Neural progenitor cell (in vitro differentiated cells): ENCODE results near the gene SMARCAD1. TPM values are rescaled to one million over a fixed set of nuclear protein-coding genes. Genes with fewer than 3 reads are reported as not detected.

Experiments
- DNase-seq: peaks from one replicate; pipeline ENCODE4 v3.0.0-alpha.2; 2016; ENCODE audit warnings: low spot score
- H2AFZ ChIP-seq: fragments of 200-600 bp; sonication (generic); replicated peaks from 2 replicates; pipeline ENCODE4 v1.6.1; 2016; ENCODE audit warnings: antibody characterized with exemption
- H3F3A ChIP-seq: fragments of 200-600 bp; sonication (generic); 2 replicates; pipeline ENCODE4 v1.6.1; 2016; ENCODE audit warnings: antibody characterized with exemption, low read depth
- H3K27ac ChIP-seq: fragments of 200-600 bp; sonication (generic); 2 replicates; pipeline ENCODE4 v1.5.1; 2016; ENCODE audit warnings: mild to moderate bottlenecking
- H3K27me3 ChIP-seq: fragments of 200-600 bp; sonication (generic); 2 replicates; pipeline ENCODE4 v1.6.1; 2016; ENCODE audit warnings: mild to moderate bottlenecking, moderate library complexity
- H3K36me3 ChIP-seq: fragments of 200-600 bp; sonication (generic); 2 replicates; pipeline ENCODE4 v1.5.1; 2016
- H3K4me1 ChIP-seq: fragments of 200-600 bp; sonication (generic); 2 replicates; pipeline ENCODE4 v1.6.1; 2016; ENCODE audit warnings: mixed run types
- H3K4me2 ChIP-seq: fragments of 200-600 bp; sonication (generic); 2 replicates; pipeline ENCODE4 v1.6.1; 2016
- H3K4me3 ChIP-seq: fragments of 200-600 bp; sonication (generic); 2 replicates; pipeline ENCODE4 v1.5.1; 2016
- H3K79me2 ChIP-seq: fragments of 200-600 bp; sonication (generic); 2 replicates; pipeline ENCODE4 v1.6.1; 2016; ENCODE audit warnings: low read depth
- H3K9ac ChIP-seq: fragments of 200-600 bp; sonication (generic); 2 replicates; pipeline ENCODE4 v1.6.1; 2016
- H3K9me3 ChIP-seq: fragments of 200-600 bp; sonication (generic); 2 replicates; pipeline ENCODE4 v1.5.1; 2016; ENCODE audit warnings: low read depth
- H4K20me1 ChIP-seq: fragments of 200-600 bp; sonication (generic); 2 replicates; pipeline ENCODE4 v1.6.1; 2016; ENCODE audit warnings: low read depth
- H3K27ac Mint-ChIP-seq: 3 replicates; pipeline ENCODE4 v1.8.0; 2021; ENCODE audit warnings: mixed read lengths
- H3K27me3 Mint-ChIP-seq: 2 replicates; pipeline ENCODE4 v1.8.0; 2022; ENCODE audit warnings: low read depth, mild to moderate bottlenecking, inconsistent platforms, moderate library complexity, mixed read lengths; ENCODE audit not compliant: insufficient read depth
- H3K36me3 Mint-ChIP-seq: 3 replicates; pipeline ENCODE4 v1.8.0; 2021; ENCODE audit warnings: mixed read lengths
- H3K4me1 Mint-ChIP-seq: 3 replicates; pipeline ENCODE4 v1.8.0; 2021; ENCODE audit warnings: mixed read lengths
- H3K4me3 Mint-ChIP-seq: 3 replicates; pipeline ENCODE4 v1.8.0; 2021; ENCODE audit warnings: mild to moderate bottlenecking, moderate library complexity, mixed read lengths
- H3K9me3 Mint-ChIP-seq: 3 replicates; pipeline ENCODE4 v1.8.0; 2020; ENCODE audit warnings: mixed read lengths
- EZH2 ChIP-seq: fragments of 200-600 bp; sonication (generic); IDR thresholded peaks from 2 replicates; pipeline ENCODE4 v1.6.1; 2017; ENCODE audit warnings: antibody characterized with exemption, mild to moderate bottlenecking, moderate library complexity
- EZH2phosphoT487 ChIP-seq: fragments of 200-600 bp; sonication (generic); IDR thresholded peaks from 2 replicates; pipeline ENCODE4 v1.6.1; 2017; ENCODE audit warnings: antibody characterized with exemption
- total RNA-seq: library from RNA; depleted of rRNA; stranded (reverse); fragments of >200 nt; gene quantifications from 2 replicates; pipeline ENCODE4 v1.2.3, GENCODE V29; 2015; ENCODE audit warnings: low replicate concordance
- TF ChIP-seq, protein P1 (sequence below): fragments of 200-600 bp; sonication (generic); IDR thresholded peaks from 2 replicates; pipeline ENCODE4 v1.5.1; 2017; ENCODE audit warnings: antibody characterized with exemption, mild to moderate bottlenecking

Gene SMARCAD1
- total RNA-seq, 1 donor from 2014 or later, result 115 TPM

GRCh38 chr4:94278781-94279180, 71.1 kb downstream of the SMARCAD1 start:
- H2AFZ ChIP-seq, result no peak overlapping the region
- no peaks in the 10 kb centered on the region for H3K4me1 Mint-ChIP-seq
- no peak overlapping the region for H3K27ac ChIP-seq
- TF ChIP-seq EZH2, result no peak
- TF ChIP-seq EZH2phosphoT487, result no peak
- TF ChIP-seq, protein P1, sequence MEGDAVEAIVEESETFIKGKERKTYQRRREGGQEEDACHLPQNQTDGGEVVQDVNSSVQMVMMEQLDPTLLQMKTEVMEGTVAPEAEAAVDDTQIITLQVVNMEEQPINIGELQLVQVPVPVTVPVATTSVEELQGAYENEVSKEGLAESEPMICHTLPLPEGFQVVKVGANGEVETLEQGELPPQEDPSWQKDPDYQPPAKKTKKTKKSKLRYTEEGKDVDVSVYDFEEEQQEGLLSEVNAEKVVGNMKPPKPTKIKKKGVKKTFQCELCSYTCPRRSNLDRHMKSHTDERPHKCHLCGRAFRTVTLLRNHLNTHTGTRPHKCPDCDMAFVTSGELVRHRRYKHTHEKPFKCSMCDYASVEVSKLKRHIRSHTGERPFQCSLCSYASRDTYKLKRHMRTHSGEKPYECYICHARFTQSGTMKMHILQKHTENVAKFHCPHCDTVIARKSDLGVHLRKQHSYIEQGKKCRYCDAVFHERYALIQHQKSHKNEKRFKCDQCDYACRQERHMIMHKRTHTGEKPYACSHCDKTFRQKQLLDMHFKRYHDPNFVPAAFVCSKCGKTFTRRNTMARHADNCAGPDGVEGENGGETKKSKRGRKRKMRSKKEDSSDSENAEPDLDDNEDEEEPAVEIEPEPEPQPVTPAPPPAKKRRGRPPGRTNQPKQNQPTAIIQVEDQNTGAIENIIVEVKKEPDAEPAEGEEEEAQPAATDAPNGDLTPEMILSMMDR, result no peak
- no peaks in the 10 kb centered on the region for H3K27me3 ChIP-seq
- DNase-seq, result no peak
- H3K4me3 Mint-ChIP-seq, result no peak overlapping the region
- no peak overlapping the region for H3K4me2 ChIP-seq
- H3K36me3 Mint-ChIP-seq, result peaks cover 43% of the 10 kb centered on the region
- no peaks in the 10 kb centered on the region for H3K4me1 ChIP-seq
- no peaks in the 10 kb centered on the region for H3K9me3 Mint-ChIP-seq
- peaks cover 62% of the 10 kb centered on the region for H3K36me3 ChIP-seq
- H3K79me2 ChIP-seq, result no peaks in the 10 kb centered on the region
- H3K9me3 ChIP-seq, result no peaks in the 10 kb centered on the region
- no peaks in the 10 kb centered on the region for H4K20me1 ChIP-seq
- H3K4me3 ChIP-seq, result no peak overlapping the region
- no peaks in the 10 kb centered on the region for H3F3A ChIP-seq
- no peak overlapping the region for H3K27ac Mint-ChIP-seq
- peaks cover 2% of the 10 kb centered on the region for H3K27me3 Mint-ChIP-seq
- H3K9ac ChIP-seq, result no peak overlapping the region

DNA sequence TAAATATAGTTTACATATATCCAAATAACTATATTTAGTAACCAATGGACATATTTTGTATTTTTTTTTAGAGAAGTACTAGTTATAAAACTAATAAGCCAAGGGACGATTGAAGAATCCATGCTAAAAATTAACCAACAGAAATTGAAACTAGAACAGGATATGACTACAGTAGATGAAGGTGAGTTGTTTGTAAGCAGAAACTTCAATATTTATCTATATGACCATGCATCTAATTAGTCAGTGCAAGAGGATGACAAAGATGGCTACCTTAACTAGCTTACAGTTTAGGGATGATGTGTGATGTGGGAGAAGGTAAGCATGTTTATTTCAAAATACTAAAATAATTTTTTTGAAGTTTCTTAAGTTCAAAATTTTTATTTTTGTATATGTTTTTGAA, 77.2 kb downstream of the SMARCAD1 start:
- Mint-ChIP-seq H3K36me3 (peaks cover 41% of the 10 kb centered on the region), H3K4me1 (no peaks in the 10 kb centered on the region), H3K4me3 (no peak overlapping the region), H3K9me3 (no peaks in the 10 kb centered on the region), H3K27me3 (peaks cover 2% of the 10 kb centered on the region), H3K27ac (no peak overlapping the region)
- DNase-seq, result no peak
- Histone ChIP-seq H3K9ac (no peak overlapping the region), H3K27ac (no peak overlapping the region), H3K4me3 (no peak overlapping the region), H3K9me3 (no peaks in the 10 kb centered on the region), H3K27me3 (no peaks in the 10 kb centered on the region), H3K4me2 (no peak overlapping the region), H4K20me1 (no peaks in the 10 kb centered on the region), H3F3A (peaks cover 5% of the 10 kb centered on the region), H3K36me3 (peaks cover 58% of the 10 kb centered on the region), H2AFZ (no peak overlapping the region), H3K4me1 (no peaks in the 10 kb centered on the region), H3K79me2 (no peaks in the 10 kb centered on the region)
- TF ChIP-seq, protein P1, result no peak
- no peak for TF ChIP-seq EZH2phosphoT487
- no peak for TF ChIP-seq EZH2

DNA sequence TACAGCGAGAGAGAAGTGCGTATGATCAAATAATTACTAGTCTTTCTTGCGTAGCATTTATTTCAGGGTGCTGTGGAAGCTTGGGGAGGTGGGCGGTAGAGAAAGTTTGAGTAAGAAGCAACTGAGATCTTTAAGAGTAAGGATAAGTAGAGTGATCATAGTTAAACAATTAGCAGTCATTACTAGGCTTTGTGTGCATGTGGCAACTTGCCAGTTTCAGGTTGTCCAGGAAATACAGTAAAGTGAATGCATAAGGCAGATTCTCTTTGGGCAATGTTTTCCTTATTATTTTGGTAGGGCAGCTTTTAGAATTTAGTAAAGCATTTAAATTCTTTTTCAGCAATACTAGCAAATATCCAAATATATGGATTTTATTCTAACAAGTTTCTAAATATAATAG, 78.0 kb downstream of the SMARCAD1 start:
- H3K9ac ChIP-seq, result no peak overlapping the region
- H2AFZ ChIP-seq, result no peak overlapping the region
- H3K27ac Mint-ChIP-seq, result no peak overlapping the region
- H3K36me3 Mint-ChIP-seq, result peaks cover 42% of the 10 kb centered on the region
- H3K36me3 ChIP-seq, result peaks cover 51% of the 10 kb centered on the region
- H3K27me3 Mint-ChIP-seq, result peaks cover 2% of the 10 kb centered on the region
- H3K4me1 Mint-ChIP-seq, result no peaks in the 10 kb centered on the region
- no peaks in the 10 kb centered on the region for H3K79me2 ChIP-seq
- no peaks in the 10 kb centered on the region for H3K27me3 ChIP-seq
- TF ChIP-seq EZH2, result no peak
- TF ChIP-seq, protein P1, result no peak
- no peak for TF ChIP-seq EZH2phosphoT487
- no peak overlapping the region for H3K4me3 ChIP-seq
- H3F3A ChIP-seq, result peaks cover 5% of the 10 kb centered on the region
- H3K4me3 Mint-ChIP-seq, result no peak overlapping the region
- H4K20me1 ChIP-seq, result no peaks in the 10 kb centered on the region
- DNase-seq, result no peak
- no peaks in the 10 kb centered on the region for H3K4me1 ChIP-seq
- no peak overlapping the region for H3K4me2 ChIP-seq
- no peaks in the 10 kb centered on the region for H3K9me3 Mint-ChIP-seq
- no peaks in the 10 kb centered on the region for H3K9me3 ChIP-seq
- H3K27ac ChIP-seq, result no peak overlapping the region
